HL-60/S4 treated with phorbol 12-myristate 13-acetate at 8.2 ng/mL for 4 days and 3 days (cell line): ENCODE data around the gene ABI3.

ENCODE experiments used
- in situ Hi-C: fragments of 300-500 bp; cut with MboI; formaldehyde crosslinking; loops from 2 replicates; pipeline ENCODE4 v1.15.0; 2022; ENCODE audit warnings: low sequenced_read_pairs

ABI3 gene

DNA sequence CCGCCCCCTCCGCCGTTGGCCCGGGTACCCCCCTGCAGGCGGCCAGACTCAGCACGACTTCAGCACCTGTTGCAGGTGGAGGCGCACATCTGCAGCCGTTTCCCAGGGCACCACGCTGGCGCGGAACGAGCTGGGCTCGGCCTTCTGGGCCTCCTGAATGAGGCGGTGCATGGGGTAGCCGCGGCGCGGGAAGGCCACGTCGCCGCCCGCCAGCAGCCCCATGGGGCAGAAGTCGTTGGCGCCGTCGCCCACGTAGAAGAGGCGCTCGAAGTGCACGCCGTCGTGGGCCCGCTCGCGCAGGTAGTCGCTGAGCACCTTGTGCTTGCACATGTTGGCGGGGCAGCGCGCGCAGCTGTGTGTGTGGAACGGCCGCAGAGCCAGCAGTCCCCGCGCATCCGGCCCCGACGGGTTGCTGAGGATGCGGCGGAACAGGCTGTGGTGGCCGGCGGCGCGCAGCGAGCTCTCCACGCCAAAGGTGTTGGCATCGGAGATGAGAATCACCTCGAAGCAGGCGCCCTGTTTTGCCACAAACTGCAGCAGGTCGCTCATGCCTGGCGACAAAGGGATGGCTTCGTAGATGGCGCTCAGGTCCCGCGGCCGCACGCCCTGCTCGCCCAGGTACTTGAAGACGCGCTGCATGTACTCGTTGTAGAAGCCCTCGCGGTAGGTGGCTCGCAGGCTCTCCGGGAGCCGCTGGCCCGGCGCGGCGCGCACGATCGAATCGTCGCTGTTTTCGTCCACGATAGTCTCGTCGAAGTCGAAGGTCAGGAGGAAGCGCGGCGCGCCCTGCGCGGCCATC, 13.9 kb downstream of the ABI3 start:
- in situ Hi-C loops: loop anchor here (10.0 kb wide), 1 partner anchor 50 kb away; no protein-coding TSS in a partner anchor

DNA sequence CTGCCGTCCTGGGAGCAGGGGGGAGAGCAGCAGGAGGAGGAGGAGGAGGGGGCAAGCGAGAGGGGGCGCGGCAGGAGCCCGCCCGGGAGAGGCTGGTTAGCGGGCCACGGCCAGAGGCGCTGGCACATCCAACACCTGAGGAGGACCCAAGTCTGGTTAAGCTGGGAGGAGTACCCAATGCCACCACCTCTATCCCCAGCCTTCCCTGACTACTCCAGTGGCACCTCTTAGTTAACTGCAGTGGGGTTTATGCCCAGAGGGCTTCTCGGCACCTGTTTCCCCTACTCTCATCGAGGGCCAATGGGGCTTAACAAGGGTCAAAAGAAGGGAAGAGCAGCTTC, 14.5 kb downstream of the ABI3 start:
- in situ Hi-C loops: loop anchor here (10.0 kb wide), 1 partner anchor 50 kb away; no protein-coding TSS in a partner anchor

DNA sequence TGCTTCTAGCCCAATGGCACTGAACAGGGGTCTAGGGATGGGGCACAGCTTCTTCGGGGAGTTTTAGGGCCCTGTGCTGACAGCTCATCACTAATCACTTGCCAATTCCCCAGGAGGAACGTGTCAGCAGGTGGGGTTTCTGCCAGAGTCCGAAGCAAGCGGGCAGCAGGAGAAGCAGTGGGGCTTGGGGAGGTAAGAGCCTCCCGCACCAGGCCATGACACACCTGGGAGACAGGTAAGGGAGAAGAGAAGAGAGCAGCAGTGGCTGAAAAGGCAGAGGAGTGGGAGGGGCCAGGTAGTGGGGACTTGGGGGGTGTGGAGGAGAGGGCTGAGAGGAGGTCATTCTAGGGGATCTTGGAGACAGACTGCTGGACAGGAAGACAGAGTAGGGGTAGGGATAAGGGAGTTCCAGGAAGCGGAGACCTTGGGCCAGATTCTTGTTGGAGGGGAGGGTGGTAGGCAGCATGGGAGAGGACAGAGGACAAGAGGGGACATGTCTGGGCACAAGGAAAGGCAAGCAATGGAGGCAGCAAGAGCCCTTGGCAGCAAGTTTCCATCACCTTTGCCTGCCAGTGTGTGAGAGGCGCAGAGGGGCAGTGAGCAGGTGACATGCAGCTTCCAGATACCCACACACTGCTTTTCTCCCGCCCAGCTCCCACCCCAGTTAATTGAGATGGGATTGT, 15.2 kb downstream of the ABI3 start:
- in situ Hi-C loops: loop anchor here (10.0 kb wide), 1 partner anchor 51 kb away; no protein-coding TSS in a partner anchor

DNA sequence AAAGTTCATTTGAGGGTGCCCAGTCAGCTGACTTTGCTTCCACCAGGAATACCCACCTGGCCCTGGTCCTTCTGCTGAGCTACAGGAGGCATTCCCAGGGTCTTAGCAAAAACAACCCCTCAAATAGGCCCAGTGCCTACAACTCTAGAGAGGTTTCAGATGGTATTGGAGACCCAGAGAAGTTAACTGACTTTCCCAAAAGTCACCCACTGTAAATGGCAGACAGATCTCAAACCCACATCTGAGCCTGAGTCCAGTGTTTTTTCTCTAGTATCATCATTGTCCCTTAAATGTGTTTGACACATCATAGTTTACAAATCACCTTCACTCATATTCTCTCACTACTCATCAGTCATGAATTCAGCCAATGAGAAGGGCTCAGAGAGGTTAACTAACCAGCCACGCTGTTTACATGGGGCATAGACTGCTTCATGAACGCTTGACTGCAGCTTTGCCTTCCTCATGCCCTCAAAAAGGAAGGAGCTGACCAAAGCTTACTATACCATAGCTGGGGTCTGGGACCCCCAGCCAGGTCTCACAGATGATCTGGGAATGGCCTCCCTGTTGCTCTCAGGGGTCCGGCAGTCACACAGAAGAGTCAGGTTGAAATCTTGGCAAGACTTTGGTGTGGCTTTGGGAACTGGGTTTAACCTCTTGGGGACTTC, 16.4 kb downstream of the ABI3 start:
- in situ Hi-C loops: loop anchor here (10.0 kb wide), 1 partner anchor 52 kb away; no protein-coding TSS in a partner anchor

DNA sequence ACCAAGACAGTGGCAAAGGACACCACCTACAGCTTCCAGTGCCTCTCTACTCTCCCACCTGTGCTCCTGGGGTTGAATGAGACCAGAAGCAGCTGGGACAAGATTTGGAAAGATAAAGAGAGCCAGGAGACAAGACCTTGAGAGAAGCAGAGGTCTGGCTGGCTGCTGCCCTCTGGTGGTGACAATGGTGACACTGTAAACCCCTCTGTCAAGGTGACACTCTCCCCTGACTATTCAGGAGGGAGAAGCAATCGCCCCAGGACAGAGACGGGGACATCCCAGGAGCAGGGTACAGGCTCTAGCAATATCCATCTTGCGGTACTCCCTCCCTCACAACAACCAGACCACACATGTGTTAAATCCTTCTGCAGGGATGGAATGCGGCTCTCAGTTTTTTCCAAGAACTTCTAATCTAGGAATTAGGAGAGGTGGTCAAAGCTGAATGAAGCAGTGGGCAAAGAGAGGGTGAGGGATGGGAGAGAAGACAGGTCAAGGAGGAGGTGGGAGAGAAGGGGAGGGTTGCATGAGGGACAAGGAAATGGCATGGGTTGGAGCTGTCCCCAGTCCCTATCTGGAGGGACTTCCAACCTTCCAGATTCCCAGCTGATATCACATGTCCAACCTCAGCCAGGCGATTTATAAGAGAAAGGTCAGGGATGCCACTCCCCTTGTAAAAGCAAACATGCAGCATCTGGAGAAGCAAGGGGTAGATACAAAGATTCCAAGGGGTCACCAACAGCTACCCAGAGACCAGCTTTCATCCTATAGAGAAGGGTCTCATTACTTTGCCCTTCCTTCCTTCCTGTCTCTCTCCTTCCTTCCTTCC, 17.1 kb downstream of the ABI3 start:
- in situ Hi-C loops: loop anchor here (10.0 kb wide), 1 partner anchor 53 kb away; no protein-coding TSS in a partner anchor

DNA sequence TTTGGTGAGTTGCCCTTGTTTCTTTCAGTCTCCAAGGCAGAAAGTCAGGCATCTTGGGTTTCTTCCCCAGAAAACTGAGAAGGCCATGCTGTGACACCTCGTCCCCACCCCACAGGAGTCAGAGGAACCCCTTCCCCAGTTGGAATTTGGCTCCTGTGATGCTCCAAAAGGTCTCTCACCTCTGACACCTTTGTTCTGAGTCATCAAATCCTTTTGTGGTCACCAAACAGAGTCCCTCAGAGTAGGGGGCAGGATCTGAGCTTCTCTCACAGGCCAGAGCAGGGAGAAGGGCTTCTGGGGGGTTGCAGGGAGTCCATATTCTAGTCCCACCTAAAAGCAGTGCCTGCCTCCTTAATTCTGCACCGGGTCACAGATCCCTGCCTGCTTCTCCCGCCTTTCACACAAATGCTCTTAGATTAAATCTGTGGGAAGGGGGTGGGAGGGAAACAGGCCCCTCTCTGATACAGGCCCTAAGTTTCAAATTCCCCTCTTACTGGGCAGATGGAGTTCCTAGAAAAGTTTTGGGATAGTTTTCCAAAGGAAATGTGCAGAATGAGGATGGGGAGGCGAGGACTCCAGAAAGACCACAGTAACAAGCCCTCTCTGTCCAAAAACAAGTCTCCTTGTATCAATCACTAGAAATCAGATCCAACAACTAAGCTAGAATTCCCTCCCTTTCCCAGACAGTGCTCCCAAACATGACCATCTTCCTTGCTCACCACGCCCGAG, 18.7 kb downstream of the ABI3 start:
- in situ Hi-C loops: loop anchor here (10.0 kb wide), 1 partner anchor 54 kb away; no protein-coding TSS in a partner anchor

DNA sequence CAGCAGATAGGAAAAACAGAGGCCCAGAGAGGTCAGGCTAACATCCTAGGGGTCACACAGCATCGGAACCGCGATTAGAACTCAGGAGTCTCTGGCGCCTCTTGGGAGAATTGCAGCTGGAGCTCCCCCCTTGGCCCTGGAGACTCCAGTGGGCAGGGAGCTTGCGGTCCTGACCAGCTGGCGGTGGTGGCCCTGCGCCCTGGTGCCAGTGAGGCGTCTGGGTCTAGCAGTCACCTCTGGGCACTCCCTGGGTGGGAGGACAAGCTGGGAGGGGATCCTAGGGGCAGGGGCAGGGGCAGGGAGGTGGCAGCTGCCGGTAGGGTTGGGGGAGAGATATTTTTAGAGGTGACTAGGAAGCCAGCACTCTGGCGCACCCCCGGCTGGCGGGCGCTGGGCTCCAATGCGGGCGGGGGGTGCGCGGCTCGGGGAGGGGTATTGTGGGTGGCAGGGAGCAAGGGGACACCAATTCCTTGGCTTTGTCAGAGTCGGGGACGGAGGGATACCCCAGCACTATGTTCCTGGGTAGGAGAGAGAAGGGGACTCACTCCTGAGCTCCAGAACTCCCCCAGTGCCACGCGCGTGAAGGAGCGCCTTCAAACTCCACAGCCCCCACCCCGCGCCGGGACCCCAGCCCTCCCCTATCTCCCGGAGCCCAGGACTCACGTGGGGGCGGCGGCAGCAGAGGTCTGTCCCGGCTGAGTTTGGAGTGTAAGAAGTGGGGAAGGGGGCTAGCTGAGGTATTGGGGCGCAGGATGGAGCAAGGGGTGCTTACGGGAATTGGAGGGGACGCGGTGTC, 19.5 kb downstream of the ABI3 start:
- in situ Hi-C loops: loop anchor here (10.0 kb wide), 1 partner anchor 55 kb away; no protein-coding TSS in a partner anchor

DNA sequence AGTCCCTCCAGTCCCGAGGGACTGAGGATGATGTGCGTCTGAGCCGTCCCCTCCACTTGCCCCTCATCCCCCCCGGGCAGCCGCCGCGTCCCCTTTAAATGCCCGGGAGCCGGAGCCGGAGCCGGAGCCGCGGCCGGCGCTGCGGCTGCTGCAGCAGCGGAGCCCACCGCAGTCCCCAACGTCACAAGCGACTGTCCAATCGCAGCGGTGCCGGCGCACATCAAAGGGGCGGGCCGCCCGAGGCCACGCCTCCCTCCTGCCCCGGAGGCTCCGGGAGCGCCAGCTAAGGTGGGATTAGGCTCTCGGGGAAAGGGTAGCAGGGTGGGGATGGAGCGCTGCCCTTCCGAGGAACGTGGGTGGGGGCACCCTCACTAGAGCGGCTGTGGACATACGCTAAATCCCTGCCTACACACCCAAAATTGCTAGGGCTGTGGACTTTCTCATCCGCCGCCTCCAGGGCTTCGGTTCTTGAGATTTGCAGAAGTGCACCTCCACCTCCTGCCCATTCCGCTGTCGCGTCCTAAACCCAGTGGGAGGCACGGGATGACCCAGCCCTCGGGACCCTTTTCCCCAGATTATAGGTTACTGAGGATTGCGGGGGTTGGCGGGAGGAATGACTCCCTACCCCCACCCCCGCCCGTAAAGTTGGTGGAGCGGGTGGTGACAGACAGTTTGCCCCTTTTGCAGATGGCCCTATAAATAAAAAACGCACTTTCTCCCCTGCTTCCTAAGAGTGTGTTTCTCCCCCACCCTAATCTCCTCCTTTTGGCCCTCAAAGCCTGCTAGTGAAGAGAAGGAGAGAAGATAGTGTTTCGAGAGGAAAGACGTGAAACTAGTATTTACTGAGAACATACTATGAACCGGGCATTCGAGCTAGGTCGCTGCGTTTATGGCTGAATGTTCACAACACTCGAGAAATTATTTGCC, 20.4 kb downstream of the ABI3 start, which contains the start of gene PHOSPHO1:
PHOSPHO1 (minus strand) TSS at position 152 of the 927 bp plus-strand sequence. CDS start 4,096 bp downstream, outside the sequence.
- in situ Hi-C loops: no loop called here

DNA sequence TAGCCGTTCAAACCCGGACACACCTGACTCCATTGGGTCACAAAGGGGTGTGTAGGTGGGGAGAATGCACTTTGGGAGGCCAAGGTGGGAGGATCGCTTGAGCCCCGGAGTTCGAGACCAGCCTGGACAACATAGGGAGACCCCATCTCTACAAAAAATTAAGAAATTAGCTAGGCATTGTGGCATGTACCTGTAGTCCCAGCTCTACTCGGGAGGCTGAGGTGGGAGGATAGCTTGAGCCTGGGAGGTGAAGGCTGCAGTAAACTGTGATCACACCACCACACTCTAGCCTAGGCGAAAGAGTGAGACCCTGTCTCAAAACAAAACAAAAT, 21.0 kb downstream of the ABI3 start:
- in situ Hi-C loops: no loop called here

DNA sequence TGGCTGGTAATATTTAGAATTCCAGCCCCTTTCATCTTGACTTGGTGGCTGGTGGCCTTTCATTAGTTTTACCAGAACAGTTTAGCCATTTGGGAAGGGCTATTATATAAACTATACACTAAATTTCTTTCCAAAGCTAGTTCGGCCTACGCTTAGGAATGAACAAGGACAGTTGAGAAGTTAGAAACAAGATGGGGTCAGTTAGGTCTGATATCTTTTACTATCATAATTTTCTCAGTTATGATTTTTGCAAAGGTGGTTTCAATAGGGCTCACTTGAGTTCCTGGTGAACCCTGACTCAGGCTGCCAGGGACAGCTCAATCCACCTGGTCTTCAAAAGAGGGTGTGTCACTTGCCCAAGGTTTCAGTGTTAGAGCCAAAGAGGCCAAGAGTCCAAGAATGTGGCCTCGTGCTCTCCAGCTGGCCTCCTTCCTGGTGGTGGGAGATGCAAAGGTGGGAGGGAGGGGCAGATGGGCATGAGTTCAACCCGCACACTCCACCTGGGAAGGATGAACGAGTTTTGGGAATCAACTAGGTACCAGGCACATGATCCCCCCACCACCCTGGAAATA, 24.1 kb downstream of the ABI3 start:
- in situ Hi-C loops: no loop called here

DNA sequence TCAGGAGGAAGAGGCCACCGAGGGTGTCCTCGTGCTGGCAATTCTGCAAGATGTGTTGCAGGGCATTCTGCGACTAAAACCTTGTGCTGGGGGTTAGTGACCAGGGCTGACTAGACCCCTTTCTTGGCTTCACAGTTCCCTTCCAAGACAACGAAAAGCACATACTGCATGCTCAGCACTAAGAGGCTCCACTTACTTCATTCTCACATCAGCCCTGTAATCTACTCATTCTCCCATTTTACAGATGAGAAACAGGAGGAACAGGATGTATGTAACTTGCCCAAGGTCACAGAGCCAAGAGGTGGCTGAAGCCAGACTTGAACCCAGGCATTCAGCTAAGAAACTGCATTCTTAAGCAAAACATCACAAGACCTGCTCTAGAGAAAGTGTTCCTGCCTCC, 25.4 kb downstream of the ABI3 start:
- in situ Hi-C loops: no loop called here

DNA sequence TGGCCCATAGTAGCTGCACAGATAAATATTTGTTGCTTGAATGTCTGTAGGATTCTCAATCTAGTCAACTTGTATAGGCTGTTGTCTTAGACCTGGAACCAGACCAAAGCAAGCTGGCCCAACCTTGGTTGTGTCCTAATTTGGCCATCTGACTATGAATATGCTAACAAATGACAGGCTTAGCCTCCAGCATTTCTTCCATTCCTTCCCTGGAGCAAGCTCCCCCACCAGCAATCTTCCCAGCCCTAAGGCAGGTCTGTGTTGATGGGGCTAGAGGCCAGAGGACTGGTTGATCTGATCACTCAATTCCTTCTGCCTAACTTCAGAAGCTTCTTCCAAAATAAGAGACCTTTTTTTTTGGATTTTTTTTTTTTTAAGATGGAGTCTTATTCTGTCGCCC, 29.5 kb downstream of the ABI3 start:
- in situ Hi-C loops: no loop called here

DNA sequence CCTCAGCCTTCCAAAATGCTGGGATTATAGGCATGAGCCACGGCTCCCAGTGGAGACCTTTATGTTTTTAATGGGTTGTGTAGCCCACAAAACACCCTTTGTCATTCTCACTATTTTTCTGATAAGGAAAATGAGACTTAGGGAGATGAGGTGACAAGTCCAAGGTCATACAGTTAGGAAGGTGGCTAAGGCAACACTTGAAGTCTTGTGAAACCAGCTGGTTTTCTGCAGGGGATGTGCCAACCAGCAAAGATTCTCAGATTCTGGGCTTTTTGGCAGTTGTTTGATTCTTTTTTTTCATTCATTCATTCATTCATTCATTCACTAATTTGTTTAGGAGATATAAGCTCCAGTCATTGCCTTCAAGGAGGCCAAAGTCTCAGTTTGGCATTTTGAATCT, 30.1 kb downstream of the ABI3 start:
- in situ Hi-C loops: no loop called here

DNA sequence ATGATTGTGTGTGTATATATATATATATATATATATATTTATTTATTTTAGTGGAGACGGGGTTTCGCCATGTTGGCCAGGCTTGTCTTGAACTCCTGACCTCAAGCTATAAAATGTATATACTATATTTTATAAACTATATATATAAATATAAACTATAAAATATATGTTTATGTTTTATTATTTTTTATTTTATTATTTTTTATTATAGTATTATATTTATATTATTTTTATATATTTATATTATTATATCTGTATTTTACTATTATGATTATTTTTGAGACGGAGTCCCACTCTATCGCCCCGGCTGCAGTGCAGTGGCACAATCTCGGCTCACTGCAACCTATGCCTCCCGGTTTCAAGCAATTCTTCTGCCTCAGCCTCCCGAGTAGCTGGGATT, 30.5 kb downstream of the ABI3 start:
- in situ Hi-C loops: no loop called here

DNA sequence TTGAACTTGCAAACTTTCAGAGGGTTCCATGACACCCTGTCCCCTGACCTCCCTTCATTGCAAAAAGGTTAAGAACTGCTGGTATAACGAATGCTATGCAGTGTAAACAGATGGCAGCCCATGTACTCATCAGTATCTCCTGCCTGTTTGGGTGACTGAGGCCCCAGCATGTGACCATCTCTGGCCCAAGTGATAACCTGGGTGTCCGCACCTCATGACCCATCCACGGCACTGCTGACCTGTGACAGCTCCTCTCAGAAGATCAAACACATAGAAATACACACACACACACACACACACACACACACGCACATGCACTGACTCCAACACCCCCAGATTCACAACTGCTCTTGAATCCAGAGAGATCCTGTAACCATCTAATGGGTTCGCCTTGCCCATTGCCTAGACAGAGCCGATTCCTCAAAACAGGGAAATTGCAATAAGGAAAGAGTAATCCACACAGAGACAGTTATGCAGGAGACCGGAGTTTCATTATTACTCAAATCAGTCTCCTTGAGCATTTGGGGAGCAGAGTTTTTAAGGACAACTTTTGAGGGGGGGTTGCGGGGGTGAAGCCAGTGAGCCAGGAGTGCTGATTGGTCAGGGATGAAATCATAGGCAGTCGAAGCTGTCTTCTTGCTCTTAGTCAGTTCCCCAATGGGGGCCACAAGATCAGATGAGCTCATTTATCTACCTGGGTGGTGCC, 31.3 kb downstream of the ABI3 start:
- in situ Hi-C loops: no loop called here

DNA sequence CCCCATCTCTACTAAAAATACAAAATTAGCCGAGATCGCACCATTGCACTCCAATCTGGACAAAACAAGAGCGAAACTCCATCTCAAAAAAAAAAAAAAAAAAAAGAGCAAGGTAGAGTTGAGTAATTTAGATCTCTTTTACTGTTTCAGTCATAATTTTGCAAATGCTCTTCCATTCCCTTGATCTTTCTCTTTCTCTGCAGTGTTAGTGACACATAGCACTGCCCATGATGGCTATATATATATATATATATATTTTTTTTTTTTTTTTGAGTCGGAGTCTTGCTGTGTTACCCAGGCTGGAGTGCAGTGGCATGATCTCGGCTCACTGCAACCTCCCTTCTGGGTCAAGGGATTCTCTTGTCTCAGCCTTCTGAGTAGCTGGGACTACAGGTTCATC, 32.3 kb downstream of the ABI3 start:
- in situ Hi-C loops: no loop called here

DNA sequence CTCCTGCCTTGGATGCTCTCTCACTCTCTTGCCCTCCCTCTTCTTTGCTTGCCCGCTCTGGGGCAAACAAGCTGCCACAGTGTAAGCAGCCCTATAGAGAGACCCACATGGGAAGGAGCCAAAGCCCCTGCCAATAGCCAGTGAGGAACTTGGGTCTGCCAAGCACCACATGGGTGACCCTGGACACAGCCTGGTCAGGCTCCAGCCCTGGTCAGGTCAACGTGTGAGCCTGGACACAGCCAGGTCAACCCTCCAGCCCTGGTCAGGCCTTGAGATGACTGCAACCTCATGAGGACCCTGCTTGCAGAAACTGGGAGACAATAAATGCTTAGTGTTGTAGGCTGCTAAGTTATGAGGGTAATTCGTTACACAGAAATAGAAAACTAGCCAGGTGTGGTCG, 34.3 kb downstream of the ABI3 start:
- in situ Hi-C loops: no loop called here
